ENCODE data around the gene KCNG4. TPM values are rescaled to one million over a fixed set of nuclear protein-coding genes. Genes with fewer than 3 reads are reported as not detected.

The KCNG4 gene
- total and polyA plus RNA-seq, 2 donors (not counting 3 experiments of a cell fraction or from before 2014, with no cell fraction given), result not detected

DNA sequence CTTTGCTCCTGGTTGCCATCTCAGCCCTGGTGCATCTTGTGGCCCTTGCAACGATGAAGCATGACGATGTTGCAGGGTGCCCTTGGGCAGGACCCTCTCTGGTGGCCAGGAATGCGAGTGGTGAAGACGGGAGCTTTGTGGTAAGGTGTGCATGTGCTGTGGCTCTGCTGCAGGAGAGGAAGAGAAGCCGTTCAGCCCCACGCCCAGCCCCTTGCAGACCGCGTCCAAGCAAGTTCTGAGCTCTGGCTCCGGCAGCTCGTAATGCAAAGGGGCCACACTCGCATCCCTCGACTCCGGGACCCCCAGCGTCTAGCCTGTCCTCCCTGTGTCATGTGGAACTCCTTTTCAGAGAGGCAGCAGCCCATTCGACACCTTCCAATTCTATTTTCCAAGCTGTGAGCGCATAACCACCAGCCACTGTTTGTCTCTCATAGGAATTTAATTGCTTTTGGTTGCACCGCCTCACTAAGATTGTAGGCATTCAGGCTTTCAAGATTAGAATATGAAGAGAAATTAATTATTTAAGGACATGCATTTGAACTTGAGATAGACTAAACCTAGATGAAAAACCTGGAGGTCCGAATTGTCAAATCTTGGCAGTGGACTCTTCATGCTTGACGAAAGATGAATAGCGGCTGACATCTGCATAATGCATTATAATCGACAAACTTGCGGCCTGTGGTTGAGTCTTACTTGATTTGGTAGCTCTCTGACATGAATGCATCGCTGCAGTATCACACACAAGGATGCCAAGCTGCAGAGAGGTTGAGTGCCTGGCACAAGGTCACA lies 21.1 kb upstream of the KCNG4 start:
- intact Hi-C loops (cut with micrococcal nuclease) (no loop called here), dilution Hi-C loops (cut with MboI; ENCODE audit: extremely low pct_ligation_motif_present, low sequenced_read_pairs) (no loop called here)
- TF ChIP-seq MYC (IDR thresholded peaks at IDR 0.05; ENCODE audit: low read depth, low read length), result no peak
- TF ChIP-seq GATA2 (IDR thresholded peaks at IDR 0.05; ENCODE audit: insufficient read depth, insufficient read length, low read depth, low read length), result no peak
- no peak for TF ChIP-seq JUN (IDR thresholded peaks at IDR 0.05; ENCODE audit: borderline replicate concordance, insufficient read depth, insufficient read length, low read depth)
- TF ChIP-seq EZH2 (IDR thresholded peaks at IDR 0.05; ENCODE audit: borderline replicate concordance, low read depth, low read length, severe bottlenecking), result no peak
- TF ChIP-seq, protein P1, sequence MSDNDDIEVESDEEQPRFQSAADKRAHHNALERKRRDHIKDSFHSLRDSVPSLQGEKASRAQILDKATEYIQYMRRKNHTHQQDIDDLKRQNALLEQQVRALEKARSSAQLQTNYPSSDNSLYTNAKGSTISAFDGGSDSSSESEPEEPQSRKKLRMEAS (IDR thresholded peaks at IDR 0.05; ENCODE audit: insufficient read depth, insufficient read length), result no peak
- TF ChIP-seq, protein P2, sequence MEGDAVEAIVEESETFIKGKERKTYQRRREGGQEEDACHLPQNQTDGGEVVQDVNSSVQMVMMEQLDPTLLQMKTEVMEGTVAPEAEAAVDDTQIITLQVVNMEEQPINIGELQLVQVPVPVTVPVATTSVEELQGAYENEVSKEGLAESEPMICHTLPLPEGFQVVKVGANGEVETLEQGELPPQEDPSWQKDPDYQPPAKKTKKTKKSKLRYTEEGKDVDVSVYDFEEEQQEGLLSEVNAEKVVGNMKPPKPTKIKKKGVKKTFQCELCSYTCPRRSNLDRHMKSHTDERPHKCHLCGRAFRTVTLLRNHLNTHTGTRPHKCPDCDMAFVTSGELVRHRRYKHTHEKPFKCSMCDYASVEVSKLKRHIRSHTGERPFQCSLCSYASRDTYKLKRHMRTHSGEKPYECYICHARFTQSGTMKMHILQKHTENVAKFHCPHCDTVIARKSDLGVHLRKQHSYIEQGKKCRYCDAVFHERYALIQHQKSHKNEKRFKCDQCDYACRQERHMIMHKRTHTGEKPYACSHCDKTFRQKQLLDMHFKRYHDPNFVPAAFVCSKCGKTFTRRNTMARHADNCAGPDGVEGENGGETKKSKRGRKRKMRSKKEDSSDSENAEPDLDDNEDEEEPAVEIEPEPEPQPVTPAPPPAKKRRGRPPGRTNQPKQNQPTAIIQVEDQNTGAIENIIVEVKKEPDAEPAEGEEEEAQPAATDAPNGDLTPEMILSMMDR (IDR thresholded peaks at IDR 0.05; ENCODE audit: extremely low read depth in 1 of 2, insufficient read depth in 1 of 2, low read depth in 1 of 2, low read length in 2 of 2), result no peak
- TF ChIP-seq FOS (IDR thresholded peaks at IDR 0.05; ENCODE audit: borderline replicate concordance, insufficient read depth, low read length), result no peak
- no peak for TF ChIP-seq POLR2AphosphoS5 (IDR thresholded peaks at IDR 0.05; ENCODE audit: insufficient read depth, low read depth, low read length)
- Histone ChIP-seq H3K79me2 (ENCODE audit: control insufficient read depth, insufficient read depth, low read length) (no peaks in the 10 kb centered on the region), H2AFZ (ENCODE audit: low read depth, low read length) (no peak overlapping the region), H3K9ac (replicated peaks; ENCODE audit: extremely low read depth, insufficient read depth, low read length) (no peak overlapping the region), H3K27me3 (ENCODE audit: control insufficient read depth in 2 of 2, insufficient read depth in 2 of 2, low read length in 2 of 2) (peaks cover 0 to 3% of the 10 kb centered on the region in 2 experiments), H3K36me3 (ENCODE audit: control insufficient read depth in 2 of 2, extremely low read depth in 1 of 2, insufficient read depth in 2 of 2, low read length in 2 of 2) (no peaks in the 10 kb centered on the region), H3K4me1 (ENCODE audit: control insufficient read depth, extremely low read depth, insufficient read depth, low read length) (no peaks in the 10 kb centered on the region), H3K9me1 (replicated peaks; ENCODE audit: control insufficient read depth, extremely low read depth, insufficient read depth, low read length) (no peaks in the 10 kb centered on the region), H4K20me1 (replicated peaks; ENCODE audit: control insufficient read depth, extremely low read depth, insufficient read depth, low read length) (no peaks in the 10 kb centered on the region), H3K4me3 (replicated peaks in 1 of 3; ENCODE audit: insufficient read depth in 1 of 3, low read depth in 1 of 3, low read length in 3 of 3) (no peak overlapping the region), H3K27ac (ENCODE audit: insufficient read depth, low read depth, low read length) (no peak overlapping the region), H3K4me2 (ENCODE audit: insufficient read depth, low read length) (no peak overlapping the region), H3K9me3 (replicated peaks; ENCODE audit: control insufficient read depth, insufficient read depth, low read length) (no peaks in the 10 kb centered on the region)
- no TSS peak for BruUV-seq (replicated peaks)
- POLR2A ChIA-PET, result no interaction called here
- CTCF ChIA-PET, result interaction anchor here (7.4 kb wide), 1 partner anchor 16 kb away, joined by 42 read pairs; no protein-coding TSS in a partner anchor
- FAIRE-seq, result no peak
- DNase-seq (ENCODE audit: low read depth, low spot score), result no peak
